Neural progenitor cell (in vitro differentiated cells): ENCODE results near the gene GHITM. TPM values are rescaled to one million over a fixed set of nuclear protein-coding genes. Genes with fewer than 3 reads are reported as not detected.
"Not testable (repeated sequence)": the region's sequence is repeated elsewhere in the genome, so short reads cannot be mapped to it uniquely, and the experiment has no call there.

ENCODE experiments used
- DNase-seq: peaks from one replicate; pipeline ENCODE4 v3.0.0-alpha.2; 2016; ENCODE audit warnings: low spot score
- H2AFZ ChIP-seq: fragments of 200-600 bp; sonication (generic); replicated peaks from 2 replicates; pipeline ENCODE4 v1.6.1; 2016; ENCODE audit warnings: antibody characterized with exemption
- H3F3A ChIP-seq: fragments of 200-600 bp; sonication (generic); 2 replicates; pipeline ENCODE4 v1.6.1; 2016; ENCODE audit warnings: antibody characterized with exemption, low read depth
- H3K27ac ChIP-seq: fragments of 200-600 bp; sonication (generic); 2 replicates; pipeline ENCODE4 v1.5.1; 2016; ENCODE audit warnings: mild to moderate bottlenecking
- H3K27me3 ChIP-seq: fragments of 200-600 bp; sonication (generic); 2 replicates; pipeline ENCODE4 v1.6.1; 2016; ENCODE audit warnings: mild to moderate bottlenecking, moderate library complexity
- H3K36me3 ChIP-seq: fragments of 200-600 bp; sonication (generic); 2 replicates; pipeline ENCODE4 v1.5.1; 2016
- H3K4me1 ChIP-seq: fragments of 200-600 bp; sonication (generic); 2 replicates; pipeline ENCODE4 v1.6.1; 2016; ENCODE audit warnings: mixed run types
- H3K4me2 ChIP-seq: fragments of 200-600 bp; sonication (generic); 2 replicates; pipeline ENCODE4 v1.6.1; 2016
- H3K4me3 ChIP-seq: fragments of 200-600 bp; sonication (generic); 2 replicates; pipeline ENCODE4 v1.5.1; 2016
- H3K79me2 ChIP-seq: fragments of 200-600 bp; sonication (generic); 2 replicates; pipeline ENCODE4 v1.6.1; 2016; ENCODE audit warnings: low read depth
- H3K9ac ChIP-seq: fragments of 200-600 bp; sonication (generic); 2 replicates; pipeline ENCODE4 v1.6.1; 2016
- H3K9me3 ChIP-seq: fragments of 200-600 bp; sonication (generic); 2 replicates; pipeline ENCODE4 v1.5.1; 2016; ENCODE audit warnings: low read depth
- H4K20me1 ChIP-seq: fragments of 200-600 bp; sonication (generic); 2 replicates; pipeline ENCODE4 v1.6.1; 2016; ENCODE audit warnings: low read depth
- H3K27ac Mint-ChIP-seq: 3 replicates; pipeline ENCODE4 v1.8.0; 2021; ENCODE audit warnings: mixed read lengths
- H3K27me3 Mint-ChIP-seq: 2 replicates; pipeline ENCODE4 v1.8.0; 2022; ENCODE audit warnings: low read depth, mild to moderate bottlenecking, inconsistent platforms, moderate library complexity, mixed read lengths; ENCODE audit not compliant: insufficient read depth
- H3K36me3 Mint-ChIP-seq: 3 replicates; pipeline ENCODE4 v1.8.0; 2021; ENCODE audit warnings: mixed read lengths
- H3K4me1 Mint-ChIP-seq: 3 replicates; pipeline ENCODE4 v1.8.0; 2021; ENCODE audit warnings: mixed read lengths
- H3K4me3 Mint-ChIP-seq: 3 replicates; pipeline ENCODE4 v1.8.0; 2021; ENCODE audit warnings: mild to moderate bottlenecking, moderate library complexity, mixed read lengths
- H3K9me3 Mint-ChIP-seq: 3 replicates; pipeline ENCODE4 v1.8.0; 2020; ENCODE audit warnings: mixed read lengths
- EZH2 ChIP-seq: fragments of 200-600 bp; sonication (generic); IDR thresholded peaks from 2 replicates; pipeline ENCODE4 v1.6.1; 2017; ENCODE audit warnings: antibody characterized with exemption, mild to moderate bottlenecking, moderate library complexity
- EZH2phosphoT487 ChIP-seq: fragments of 200-600 bp; sonication (generic); IDR thresholded peaks from 2 replicates; pipeline ENCODE4 v1.6.1; 2017; ENCODE audit warnings: antibody characterized with exemption
- total RNA-seq: library from RNA; depleted of rRNA; stranded (reverse); fragments of >200 nt; gene quantifications from 2 replicates; pipeline ENCODE4 v1.2.3, GENCODE V29; 2015; ENCODE audit warnings: low replicate concordance
- TF ChIP-seq, protein P1 (sequence below): fragments of 200-600 bp; sonication (generic); IDR thresholded peaks from 2 replicates; pipeline ENCODE4 v1.5.1; 2017; ENCODE audit warnings: antibody characterized with exemption, mild to moderate bottlenecking

The GHITM gene
- total RNA-seq, 1 donor from 2014 or later, result 181 TPM

DNA sequence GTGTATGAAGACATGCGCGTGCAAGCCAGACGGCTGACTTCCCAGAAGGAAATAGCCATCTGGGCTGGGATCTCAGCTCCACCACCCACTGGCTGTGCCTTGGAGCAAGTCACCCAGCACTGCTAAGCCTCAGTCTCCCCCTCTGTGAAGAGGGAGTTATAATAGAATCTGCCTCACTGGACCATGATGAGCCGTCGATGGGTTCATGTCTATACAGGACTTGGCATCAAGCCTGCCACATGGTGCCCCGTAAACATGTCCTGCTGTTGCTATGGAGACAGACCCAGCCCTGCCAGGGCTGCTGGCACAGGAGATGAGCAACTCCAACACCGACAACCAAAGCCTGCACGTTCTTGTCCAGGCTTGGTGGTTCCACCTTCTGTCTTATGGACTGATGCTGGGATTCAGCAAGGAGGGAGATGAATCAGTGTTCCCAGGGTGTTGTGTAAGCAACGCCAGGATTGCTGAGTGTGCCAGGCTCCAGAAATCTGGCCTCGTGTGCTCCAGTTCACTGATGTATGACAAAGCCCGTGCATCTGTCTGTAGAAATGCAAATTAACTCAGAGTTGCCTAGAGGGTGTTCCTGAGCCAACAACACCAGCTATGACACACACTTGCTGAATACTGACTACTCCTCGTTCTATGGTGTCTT, 39.9 kb downstream of the GHITM start:
- H3K4me2 ChIP-seq, result no peak overlapping the region
- H3K4me3 ChIP-seq, result no peak overlapping the region

DNA sequence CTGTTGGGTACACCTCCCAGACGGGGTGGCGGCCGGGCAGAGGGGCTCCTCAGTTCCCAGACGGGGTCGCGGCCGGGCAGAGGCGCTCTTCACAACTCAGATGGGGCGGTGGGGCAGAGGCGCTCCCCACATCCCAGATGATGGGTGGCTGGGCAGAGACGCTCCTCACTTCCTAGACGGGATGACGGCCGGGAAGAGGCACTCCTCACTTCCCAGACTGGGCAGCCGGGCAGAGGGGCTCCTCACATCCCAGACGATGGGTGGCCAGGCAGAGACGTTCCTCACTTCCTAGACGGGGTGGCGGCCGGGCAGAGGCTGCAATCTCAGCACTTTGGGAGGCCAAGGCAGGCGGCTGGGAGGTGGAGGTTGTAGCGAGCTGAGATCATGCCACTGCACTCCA, 41.1 kb downstream of the GHITM start:
- H3K4me3 ChIP-seq, H3K27ac Mint-ChIP-seq, H3K4me1 ChIP-seq, H3K9ac ChIP-seq, DNase-seq, H3K36me3 Mint-ChIP-seq, H3F3A ChIP-seq, H3K27me3 Mint-ChIP-seq, H3K36me3 ChIP-seq, H3K79me2 ChIP-seq, H3K9me3 Mint-ChIP-seq, H4K20me1 ChIP-seq, H2AFZ ChIP-seq, H3K27me3 ChIP-seq, H3K27ac ChIP-seq, H3K4me3 Mint-ChIP-seq, H3K9me3 ChIP-seq, H3K4me2 ChIP-seq, H3K4me1 Mint-ChIP-seq: not testable (repeated sequence)

More for the DNA sequence above, 39.9 kb downstream of the GHITM start:
- no peak overlapping the region for H3K27ac ChIP-seq
- H3K9me3 ChIP-seq, result no peaks in the 10 kb centered on the region
- no peak overlapping the region for H2AFZ ChIP-seq
- H3K9ac ChIP-seq, result no peak overlapping the region
- H3K4me1 ChIP-seq, result peaks cover 3% of the 10 kb centered on the region
- H3K79me2 ChIP-seq, result no peaks in the 10 kb centered on the region
- H3F3A ChIP-seq, result no peaks in the 10 kb centered on the region
- H3K4me3 Mint-ChIP-seq, result no peak overlapping the region
- no peak for DNase-seq
- H3K27ac Mint-ChIP-seq, result no peak overlapping the region
- no peaks in the 10 kb centered on the region for H4K20me1 ChIP-seq
- TF ChIP-seq, protein P1, sequence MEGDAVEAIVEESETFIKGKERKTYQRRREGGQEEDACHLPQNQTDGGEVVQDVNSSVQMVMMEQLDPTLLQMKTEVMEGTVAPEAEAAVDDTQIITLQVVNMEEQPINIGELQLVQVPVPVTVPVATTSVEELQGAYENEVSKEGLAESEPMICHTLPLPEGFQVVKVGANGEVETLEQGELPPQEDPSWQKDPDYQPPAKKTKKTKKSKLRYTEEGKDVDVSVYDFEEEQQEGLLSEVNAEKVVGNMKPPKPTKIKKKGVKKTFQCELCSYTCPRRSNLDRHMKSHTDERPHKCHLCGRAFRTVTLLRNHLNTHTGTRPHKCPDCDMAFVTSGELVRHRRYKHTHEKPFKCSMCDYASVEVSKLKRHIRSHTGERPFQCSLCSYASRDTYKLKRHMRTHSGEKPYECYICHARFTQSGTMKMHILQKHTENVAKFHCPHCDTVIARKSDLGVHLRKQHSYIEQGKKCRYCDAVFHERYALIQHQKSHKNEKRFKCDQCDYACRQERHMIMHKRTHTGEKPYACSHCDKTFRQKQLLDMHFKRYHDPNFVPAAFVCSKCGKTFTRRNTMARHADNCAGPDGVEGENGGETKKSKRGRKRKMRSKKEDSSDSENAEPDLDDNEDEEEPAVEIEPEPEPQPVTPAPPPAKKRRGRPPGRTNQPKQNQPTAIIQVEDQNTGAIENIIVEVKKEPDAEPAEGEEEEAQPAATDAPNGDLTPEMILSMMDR, result no peak
- TF ChIP-seq EZH2 (no peak), EZH2phosphoT487 (no peak)
- H3K27me3 ChIP-seq, result no peaks in the 10 kb centered on the region
- no peaks in the 10 kb centered on the region for H3K36me3 ChIP-seq
- H3K36me3 Mint-ChIP-seq, result no peaks in the 10 kb centered on the region
- no peaks in the 10 kb centered on the region for H3K9me3 Mint-ChIP-seq
- H3K4me1 Mint-ChIP-seq, result no peaks in the 10 kb centered on the region
- H3K27me3 Mint-ChIP-seq, result peaks cover 2% of the 10 kb centered on the region

DNA sequence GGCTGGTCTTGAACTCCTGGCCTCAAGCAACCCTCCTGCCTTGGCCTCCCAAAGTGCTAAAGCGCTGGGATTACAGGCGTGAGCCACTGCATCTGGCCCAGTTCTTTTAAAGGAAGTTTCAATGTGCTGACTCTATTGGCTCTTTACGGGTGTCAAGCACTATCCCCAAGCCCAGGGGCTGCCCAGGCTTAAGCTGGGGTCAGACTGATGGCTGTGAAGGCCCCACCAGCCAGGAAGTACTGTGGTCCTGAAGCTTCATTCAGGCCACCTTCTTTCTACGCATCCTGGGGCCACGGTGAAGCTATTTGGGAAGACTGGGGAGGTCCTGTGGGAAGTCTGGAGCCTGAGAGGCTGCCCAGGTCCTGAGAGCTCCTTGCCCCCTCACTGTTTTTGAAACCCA, 42.3 kb downstream of the GHITM start:
- Histone ChIP-seq H3K36me3 (no peaks in the 10 kb centered on the region), H3K4me3 (no peak overlapping the region), H3K4me1 (peaks cover 3% of the 10 kb centered on the region), H4K20me1 (no peaks in the 10 kb centered on the region), H3K9me3 (no peaks in the 10 kb centered on the region), H3K4me2 (no peak overlapping the region), H3K27me3 (no peaks in the 10 kb centered on the region), H3F3A (no peaks in the 10 kb centered on the region), H2AFZ (no peak overlapping the region), H3K9ac (no peak overlapping the region), H3K79me2 (no peaks in the 10 kb centered on the region), H3K27ac (no peak overlapping the region)
- no peak overlapping the region for H3K27ac Mint-ChIP-seq
- no peak for TF ChIP-seq EZH2phosphoT487
- no peaks in the 10 kb centered on the region for H3K36me3 Mint-ChIP-seq
- peaks cover 2% of the 10 kb centered on the region for H3K27me3 Mint-ChIP-seq
- H3K4me3 Mint-ChIP-seq, result no peak overlapping the region
- no peak for DNase-seq
- H3K9me3 Mint-ChIP-seq, result no peaks in the 10 kb centered on the region
- no peaks in the 10 kb centered on the region for H3K4me1 Mint-ChIP-seq

DNA sequence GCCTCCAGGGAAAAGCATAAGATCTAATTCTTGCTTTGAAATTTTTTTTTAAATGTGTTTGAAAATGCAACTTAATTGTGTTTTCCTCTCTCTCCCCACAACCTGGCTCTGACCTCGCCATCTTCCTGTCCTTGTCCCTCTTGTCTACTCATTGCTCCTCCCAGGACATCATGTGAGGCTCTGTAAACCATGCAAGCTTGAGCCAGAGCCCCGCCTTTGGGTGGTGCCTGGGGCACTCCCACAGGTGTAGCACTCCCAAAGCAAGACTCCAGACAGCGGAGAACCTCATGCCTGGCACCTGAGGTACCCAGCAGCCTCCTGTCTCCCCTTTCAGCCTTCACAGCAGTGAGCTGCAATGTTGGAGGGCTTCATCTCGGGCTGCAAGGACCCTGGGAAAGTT, 45.2 kb downstream of the GHITM start:
- no peak for TF ChIP-seq EZH2
- TF ChIP-seq, protein P1, result no peak
- TF ChIP-seq EZH2phosphoT487, result no peak
- H3K4me2 ChIP-seq, result no peak overlapping the region
- no peaks in the 10 kb centered on the region for H3K36me3 Mint-ChIP-seq
- no peaks in the 10 kb centered on the region for H3K9me3 ChIP-seq
- no peaks in the 10 kb centered on the region for H3K4me1 Mint-ChIP-seq
- no peak overlapping the region for H3K4me3 Mint-ChIP-seq
- H3K36me3 ChIP-seq, result no peaks in the 10 kb centered on the region
- no peaks in the 10 kb centered on the region for H3K79me2 ChIP-seq
- H3K9me3 Mint-ChIP-seq, result no peaks in the 10 kb centered on the region
- H3K4me1 ChIP-seq, result no peaks in the 10 kb centered on the region
- no peak overlapping the region for H3K27ac Mint-ChIP-seq
- no peak overlapping the region for H2AFZ ChIP-seq
- H3F3A ChIP-seq, result no peaks in the 10 kb centered on the region
- DNase-seq, result no peak
- H3K9ac ChIP-seq, result no peak overlapping the region
- no peak overlapping the region for H3K27ac ChIP-seq
- no peaks in the 10 kb centered on the region for H4K20me1 ChIP-seq
- no peak overlapping the region for H3K4me3 ChIP-seq
- H3K27me3 ChIP-seq, result no peaks in the 10 kb centered on the region
- H3K27me3 Mint-ChIP-seq, result peaks cover 2% of the 10 kb centered on the region
